A549 treated with DMSO at 1 μM for 4 hours (cell line): ENCODE measurements around the gene SP8. TPM values are rescaled to one million over a fixed set of nuclear protein-coding genes. Genes with fewer than 3 reads are reported as not detected.

Experiments
- total RNA-seq: library from RNA; stranded (reverse); fragments of 200-300 nt; extraction: Qiagen RNA extraction; gene quantifications from 5 replicates; pipeline ENCODE4 v1.2.3, GENCODE V29; 2022; ENCODE audit warnings: low read depth

Gene SP8
- not detected in 5 replicates for total RNA-seq

GRCh38 chr7:20786779-20787659, at the start of gene SP8:
TSS of gene SP8 (minus strand) at chr7:20786886. CDS start at chr7:20786798, 88 bp downstream.

Other genes starting within 250 kb of the SP8 start
- not detected in 5 replicates for gene ABCB5, start 171.2 kb downstream of the SP8 start, total RNA-seq